GM18505 (cell line): ENCODE data around the gene SERPINA9.
"Not testable (repeated sequence)": the region's sequence is repeated elsewhere in the genome, so short reads cannot be mapped to it uniquely, and the experiment has no call there.

Experiments
- ATAC-seq: cut with Tn5 transposase; IDR thresholded peaks from one replicate; pipeline ENCODE4 v1.9.1; 2021; ENCODE audit not compliant: unreplicated experiment
- POLR2A ChIP-seq: IDR thresholded peaks from 4 replicates; pipeline ENCODE4 v1.6.1; 2011; ENCODE audit warnings: borderline replicate concordance; ENCODE audit not compliant: insufficient read depth, insufficient read length; ENCODE audit errors: extremely low read depth

SERPINA9 gene

DNA sequence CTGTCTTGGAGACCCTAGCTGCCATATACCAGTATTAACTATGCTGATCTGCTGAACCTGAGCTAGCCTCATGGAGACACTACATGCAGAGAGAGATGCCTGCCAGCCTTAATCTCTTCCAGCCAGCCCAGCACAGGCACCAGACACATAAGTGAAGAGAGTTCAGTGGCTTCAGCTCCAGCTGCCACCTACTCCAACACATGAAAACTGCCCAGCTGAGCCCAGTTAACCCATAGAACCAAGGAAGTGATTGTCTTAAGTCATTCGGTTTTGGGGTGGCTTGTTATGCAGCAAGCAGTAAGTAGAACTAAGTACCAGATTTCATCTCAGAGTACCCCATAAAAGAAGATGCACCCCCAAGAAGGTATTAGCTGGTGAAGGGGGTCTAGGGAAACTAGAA is 31.0 kb downstream of the SERPINA9 start:
- ATAC-seq: no peak

DNA sequence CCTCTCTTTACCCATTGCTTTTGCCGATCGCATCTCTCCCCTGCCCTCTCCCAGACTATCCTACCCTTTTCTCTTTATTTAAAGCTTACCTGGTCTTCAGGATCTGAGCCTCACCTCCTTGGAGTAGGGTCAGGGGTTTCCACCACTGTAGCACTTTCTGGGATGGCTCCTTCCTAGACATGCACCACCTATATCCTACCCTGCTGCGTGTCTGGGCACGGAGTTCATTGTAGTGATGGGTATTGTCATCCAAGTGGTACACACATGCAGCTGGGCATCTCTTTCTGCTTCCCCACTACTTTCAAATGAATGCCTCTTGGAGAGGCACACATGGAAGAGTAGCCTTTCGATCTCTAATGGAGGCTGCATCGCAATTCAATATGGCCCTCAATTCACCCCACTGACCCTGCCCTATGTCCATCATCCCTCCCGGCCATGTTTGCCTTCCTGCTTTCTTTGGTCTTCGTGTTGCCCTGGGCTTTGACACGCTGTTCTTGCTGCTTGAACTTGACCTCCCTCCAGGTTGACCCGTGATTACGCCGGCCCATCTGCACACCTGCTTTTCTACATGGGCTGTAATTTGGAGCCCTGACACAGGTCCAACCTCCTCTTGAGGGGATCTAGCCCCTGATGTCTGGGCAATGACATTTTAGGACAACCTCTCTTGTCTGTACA is 34.3 kb downstream of the SERPINA9 start:
- TF ChIP-seq POLR2A: no peak
- ATAC-seq: no peak

More for the DNA sequence above, 31.0 kb downstream of the SERPINA9 start:
- no peak for TF ChIP-seq POLR2A

DNA sequence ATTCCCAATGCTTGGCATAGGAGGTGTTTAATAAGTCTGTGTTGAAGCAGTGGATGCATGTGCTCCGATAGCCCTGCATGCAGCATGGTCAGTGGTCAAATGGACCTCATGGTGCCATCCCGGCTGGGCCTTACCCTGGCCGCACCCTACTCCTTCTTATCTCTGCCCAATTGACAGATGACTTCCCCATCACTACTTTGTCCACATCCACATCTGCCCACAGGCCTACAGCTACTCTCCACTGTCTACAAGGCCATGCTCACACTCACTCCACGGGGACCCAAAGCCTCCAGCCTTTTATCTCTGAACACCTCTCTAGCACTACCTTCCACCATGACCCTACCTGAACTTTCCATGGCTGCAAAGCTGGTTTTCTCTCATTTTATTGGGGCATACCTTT is 34.9 kb downstream of the SERPINA9 start:
- no peak for TF ChIP-seq POLR2A
- ATAC-seq: no peak

DNA sequence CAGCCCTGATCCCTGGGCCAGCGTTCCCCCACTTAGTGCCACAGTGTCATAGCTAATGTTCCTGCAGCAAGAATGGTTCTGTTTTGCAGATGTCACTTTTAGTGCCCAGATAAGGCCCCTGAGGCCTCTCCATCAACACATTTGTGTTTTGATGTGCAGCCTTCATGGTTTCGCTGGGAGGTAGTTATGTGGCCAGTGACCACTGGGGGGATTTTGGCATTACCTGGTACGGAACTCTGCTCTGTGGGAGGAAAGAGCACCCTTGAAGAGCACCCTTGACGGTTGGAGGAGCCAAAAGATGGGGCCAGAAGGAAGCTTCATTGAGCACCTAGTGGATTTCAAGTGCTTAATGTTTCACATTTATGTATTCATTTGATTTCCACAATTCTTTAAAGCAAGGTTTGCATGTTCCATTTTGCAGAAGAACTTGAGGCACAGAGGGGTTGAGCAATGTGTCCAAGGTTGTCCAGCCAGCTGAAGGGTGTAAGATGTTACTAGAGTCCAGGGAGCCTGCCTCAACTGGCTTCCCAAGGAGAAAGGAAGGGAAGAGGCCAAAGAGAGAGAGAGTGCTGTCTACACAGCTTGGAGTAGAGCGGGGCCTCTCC is 36.4 kb downstream of the SERPINA9 start:
- ATAC-seq: no peak
- no peak for TF ChIP-seq POLR2A

DNA sequence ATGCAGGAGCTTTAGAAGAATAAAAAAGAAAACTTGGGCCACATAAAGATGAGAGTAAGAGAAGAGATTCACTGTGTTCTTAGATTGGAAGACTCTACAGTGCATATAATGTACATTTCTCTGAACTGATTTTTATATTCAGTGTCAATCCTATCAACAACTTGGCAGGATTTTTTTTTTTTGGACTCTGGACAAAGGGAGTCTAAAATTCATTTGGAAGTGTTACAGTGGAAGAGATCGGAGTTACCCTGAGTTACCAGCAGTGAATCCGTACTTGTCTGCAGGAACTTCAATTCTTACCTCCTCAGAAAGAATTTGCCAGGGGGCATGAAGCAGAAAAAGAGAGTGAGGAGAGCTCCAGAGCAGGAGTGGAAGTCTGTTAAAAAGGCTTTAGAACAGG is 47.4 kb downstream of the SERPINA9 start:
- TF ChIP-seq POLR2A: no peak
- no peak for ATAC-seq

DNA sequence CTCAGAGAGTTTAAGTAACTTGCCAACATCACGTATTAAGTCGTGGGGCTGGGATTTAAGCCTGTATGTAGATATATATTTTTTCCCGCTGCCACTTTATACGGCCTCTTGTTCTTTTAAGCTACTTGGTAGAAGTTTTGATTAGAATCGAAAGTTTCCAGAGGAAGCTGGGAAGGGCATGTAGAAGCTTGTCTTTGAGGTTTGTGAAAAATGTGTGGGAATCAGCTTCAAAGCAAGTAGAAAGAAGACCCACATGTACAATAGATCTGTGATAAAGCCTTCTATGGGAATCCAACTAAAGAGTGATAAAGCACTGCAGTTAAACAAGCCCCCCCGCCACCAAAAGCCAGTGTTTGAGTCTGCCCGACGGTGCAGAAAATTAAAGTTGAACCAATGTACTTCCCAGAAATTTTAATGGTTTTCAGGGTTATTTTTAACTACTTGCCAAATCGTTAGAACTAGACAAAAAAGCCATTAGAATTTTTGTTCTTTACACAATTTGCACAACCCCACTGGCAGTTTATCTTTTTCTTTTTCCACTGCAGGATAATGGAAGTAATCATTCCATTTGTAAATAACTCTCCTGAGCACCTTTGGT is 48.9 kb downstream of the SERPINA9 start:
- ATAC-seq: no peak
- no peak for TF ChIP-seq POLR2A

DNA sequence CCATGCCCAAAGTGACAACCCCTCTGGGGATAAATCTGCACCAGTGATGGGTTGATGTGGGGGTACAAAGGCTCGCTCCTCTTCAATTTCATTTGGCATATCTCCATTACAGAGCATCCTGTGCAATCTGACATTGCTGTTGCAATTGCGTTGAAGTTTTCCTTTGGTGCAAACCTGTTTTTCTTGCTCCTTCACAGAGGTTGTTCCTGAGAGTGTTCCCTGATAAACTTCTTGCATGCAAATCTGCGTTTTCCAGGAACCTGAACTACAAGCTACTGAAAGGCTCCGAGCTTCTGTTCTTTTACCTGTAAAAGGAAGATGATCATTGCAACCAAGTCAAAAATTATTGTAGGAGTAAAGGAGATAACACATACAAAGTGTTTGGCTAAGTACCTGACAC is 49.5 kb downstream of the SERPINA9 start:
- no peak for ATAC-seq
- no peak for TF ChIP-seq POLR2A

DNA sequence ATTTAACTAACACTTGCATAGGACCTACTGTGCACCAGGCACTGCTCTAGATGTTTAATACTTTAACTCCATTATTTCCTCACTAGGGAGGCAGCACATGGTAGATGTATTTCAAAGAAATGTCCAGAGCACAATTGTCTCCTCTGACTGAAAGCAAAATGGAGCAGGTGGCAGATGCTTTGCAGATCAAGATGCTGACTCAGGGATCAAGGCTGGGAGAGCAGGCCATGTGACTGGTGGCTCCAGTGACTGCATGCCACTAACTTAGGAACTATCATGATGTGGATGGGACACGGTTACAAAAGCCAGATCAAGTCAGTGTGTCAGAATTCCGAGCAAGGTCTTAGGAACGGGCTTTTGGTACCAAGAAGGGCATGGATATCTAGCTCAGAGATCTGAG is 51.6 kb downstream of the SERPINA9 start:
- ATAC-seq: no peak
- no peak for TF ChIP-seq POLR2A

DNA sequence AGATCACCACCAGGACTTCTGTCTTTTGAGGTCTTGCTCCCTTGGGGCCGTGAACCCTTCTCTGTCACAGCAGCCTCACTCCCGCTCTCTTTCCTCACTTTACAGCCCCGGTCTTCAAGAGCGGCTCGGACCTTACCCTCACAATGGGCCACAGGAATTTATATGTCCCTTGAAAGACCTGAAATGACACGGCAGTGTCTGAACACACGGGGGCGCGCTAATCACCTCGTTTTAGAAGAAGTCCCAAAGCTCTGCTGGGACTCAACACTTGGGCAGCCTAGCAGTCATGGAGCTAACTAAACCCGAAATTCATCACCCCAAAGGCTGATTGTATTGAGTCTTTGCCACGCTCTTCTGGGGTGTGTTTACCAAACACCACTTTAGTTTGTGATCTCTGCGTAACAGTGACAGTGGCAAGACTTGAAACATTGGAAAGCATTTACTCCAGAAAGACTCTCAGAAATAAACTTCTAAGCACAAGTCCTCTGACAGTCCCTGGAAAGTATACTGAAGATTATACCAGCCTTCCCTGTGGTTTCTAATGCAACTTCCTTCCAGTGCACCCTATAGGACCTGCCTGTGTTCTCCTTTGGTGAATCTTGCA is 52.4 kb downstream of the SERPINA9 start:
- TF ChIP-seq POLR2A: no peak
- ATAC-seq: peak; percentile 59

DNA sequence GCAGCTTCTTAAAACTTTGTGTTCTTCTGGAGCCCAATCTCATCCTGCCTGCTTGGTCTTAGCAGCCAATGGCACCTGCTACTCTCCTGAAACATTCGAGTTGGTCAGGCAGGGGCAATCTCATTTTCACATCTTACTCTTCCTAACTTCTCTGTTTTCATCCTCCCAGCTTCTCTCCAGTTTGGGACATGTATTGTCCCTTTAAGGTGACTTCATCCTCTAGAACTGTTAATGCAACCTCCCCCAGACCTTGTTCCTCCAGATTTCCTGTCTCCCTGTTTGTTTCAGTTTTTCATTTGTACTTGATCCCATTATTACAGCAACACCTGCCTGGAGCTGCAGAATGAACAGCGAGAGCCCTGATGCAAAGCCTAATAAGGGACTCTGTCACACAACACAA is 54.7 kb downstream of the SERPINA9 start:
- no peak for TF ChIP-seq POLR2A
- no peak for ATAC-seq

DNA sequence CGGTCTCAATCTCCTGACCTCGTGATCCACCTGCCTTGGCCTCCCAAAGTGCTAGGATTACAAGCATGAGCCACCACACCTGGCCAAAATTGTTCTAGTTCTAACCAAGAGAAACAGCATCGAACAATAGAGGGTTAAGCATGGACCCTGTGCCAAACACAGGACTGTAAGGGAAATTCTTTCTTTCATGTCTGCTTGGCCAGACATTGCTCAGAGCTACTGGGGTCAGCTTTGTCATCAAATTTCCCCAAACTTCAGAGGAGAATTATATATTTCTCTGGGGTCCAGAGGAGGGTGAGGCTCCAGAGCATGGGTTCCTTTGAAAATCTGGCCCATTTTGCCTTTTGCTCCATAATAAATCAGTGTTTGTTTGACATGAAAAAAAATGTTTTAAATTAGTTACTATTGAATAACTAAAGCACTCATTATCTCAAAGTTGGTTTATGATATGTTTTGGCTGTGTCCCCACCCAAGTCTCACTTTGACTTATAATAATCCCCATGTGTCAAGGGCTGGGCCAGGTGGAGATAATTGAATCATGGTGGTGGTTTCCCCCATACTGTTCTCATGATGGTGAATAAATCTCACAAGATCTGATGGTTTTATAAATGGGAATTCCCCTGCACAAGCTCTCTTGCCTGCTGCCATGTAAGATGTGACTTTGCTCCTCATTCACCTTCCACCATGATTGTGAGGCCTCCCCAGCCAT is 58.3 kb downstream of the SERPINA9 start:
- not testable (repeated sequence) for ATAC-seq
